ENCODE results near the gene ZNF783. TPM values are rescaled to one million over a fixed set of nuclear protein-coding genes. Genes with fewer than 3 reads are reported as not detected.

Gene ZNF783
- total and polyA plus RNA-seq, 9 of the 15 experiments (the other 6 are each of a cell fraction or from before 2014, with no cell fraction given) = 0.66 to 11.2 (median 5.4) TPM

DNA sequence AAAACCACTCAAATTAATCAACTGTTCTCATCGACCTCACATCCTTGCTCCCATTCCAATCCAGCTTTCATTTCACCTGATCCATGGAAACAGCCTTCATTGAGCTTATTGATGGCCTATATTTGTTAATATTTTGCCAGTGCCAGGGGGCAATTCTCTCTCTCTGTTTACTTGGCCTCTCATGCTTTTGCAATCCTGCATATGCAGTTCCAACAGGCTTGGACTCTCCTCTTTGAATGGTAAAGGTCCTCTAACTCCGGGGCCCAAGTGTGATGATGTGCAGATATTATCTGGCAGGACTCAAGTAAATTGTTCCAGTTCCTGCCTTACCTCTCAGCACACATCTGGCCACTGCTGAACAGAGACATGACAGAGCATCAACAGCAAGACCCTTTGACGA, 67.3 kb downstream of the ZNF783 start:
- no peak overlapping the region for H3K27ac ChIP-seq (ENCODE audit: extremely low read depth, low read depth, low read length)
- in situ Hi-C loops (cut with MboI) = no loop called here
- no peak for ATAC-seq
- POLR2A ChIA-PET = no interaction called here
- no peak for DNase-seq (ENCODE audit: extremely low read depth in 1 of 4, low spot score in 3 of 4)
- no peaks in the 10 kb centered on the region for H3K9me1 ChIP-seq (ENCODE audit: control insufficient read depth, insufficient read depth, low read length)
- no peak for TF ChIP-seq TAF7 (tag; IDR thresholded peaks at IDR 0.05)
- no peaks in the 10 kb centered on the region; a peak in 1 of 5 replicates for H3K27me3 ChIP-seq (ENCODE audit: control insufficient read depth in 2 of 2, insufficient read depth in 2 of 2, low read length in 2 of 2)
- CTCF ChIA-PET (ENCODE audit: low intra/inter-chr PET ratio) = no interaction called here
- H4K20me1 ChIP-seq (replicated peaks; ENCODE audit: control insufficient read depth, insufficient read depth, low read length) = no peaks in the 10 kb centered on the region
- no TSS peak for BruUV-seq (replicated peaks)
- H3K9me3 ChIP-seq (replicated peaks; ENCODE audit: control insufficient read depth, insufficient read depth, low read depth, low read length) = no peaks in the 10 kb centered on the region
- no peak overlapping the region for H3K4me2 ChIP-seq (ENCODE audit: insufficient read depth, low read length)
- WGBS (ENCODE audit: insufficient coverage, low coverage, missing lambda C conversion rate) = 0% methylated on average over 3 of the region's 3 CpGs
- H3K79me2 ChIP-seq (ENCODE audit: control insufficient read depth, insufficient read depth, low read length) = no peaks in the 10 kb centered on the region
- no peak overlapping the region for H3K4me3 ChIP-seq
- H3K4me1 ChIP-seq (replicated peaks in 1 of 2; ENCODE audit: control insufficient read depth in 2 of 2, insufficient read depth in 2 of 2, low read length in 2 of 2) = no peaks in the 10 kb centered on the region
- FAIRE-seq = no peak
- no peaks in the 10 kb centered on the region for H3K36me3 ChIP-seq (ENCODE audit: control insufficient read depth, insufficient read depth, low read length)
- H3K9ac ChIP-seq (ENCODE audit: insufficient read depth in 1 of 2, low read depth in 2 of 2, low read length in 2 of 2) = no peak overlapping the region
- intact Hi-C loops (cut with micrococcal nuclease) = no loop called here
- no peak overlapping the region for H2AFZ ChIP-seq (ENCODE audit: low read depth, low read length)

DNA sequence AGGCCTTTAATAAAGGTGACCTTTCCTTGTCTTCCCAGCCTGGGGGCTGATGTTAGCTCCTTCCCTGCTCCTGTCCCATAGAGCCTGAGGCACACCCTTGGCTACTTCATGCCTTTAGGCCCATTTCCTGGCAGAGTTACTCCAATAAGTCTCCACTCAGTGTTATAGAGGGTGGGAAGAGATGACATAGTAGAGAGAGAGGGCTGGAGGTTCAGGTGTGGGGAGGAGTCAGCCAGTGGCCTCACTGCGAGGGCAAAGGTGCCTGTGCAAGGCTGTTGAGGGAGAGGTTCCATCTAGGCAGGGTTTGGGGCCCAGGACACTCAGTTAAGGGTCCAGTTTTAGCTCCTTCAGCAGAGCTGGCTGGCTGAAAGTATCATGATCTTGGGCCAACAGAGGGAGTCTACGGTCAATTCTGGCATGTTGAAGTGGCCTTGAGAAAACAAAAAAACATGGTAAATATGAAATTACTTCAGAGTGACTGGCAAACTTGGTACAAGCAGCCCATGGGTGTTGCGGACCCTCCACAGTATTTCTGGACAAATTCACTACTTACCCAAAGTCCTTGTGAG, 67.9 kb downstream of the ZNF783 start:
- Histone ChIP-seq H3K4me3 (no peak overlapping the region), H3K79me2 (ENCODE audit: control insufficient read depth, insufficient read depth, low read length) (no peaks in the 10 kb centered on the region), H2AFZ (ENCODE audit: low read depth, low read length) (no peak overlapping the region), H3K4me2 (ENCODE audit: insufficient read depth, low read length) (no peak overlapping the region), H3K9me3 (replicated peaks; ENCODE audit: control insufficient read depth, insufficient read depth, low read depth, low read length) (no peaks in the 10 kb centered on the region), H4K20me1 (replicated peaks; ENCODE audit: control insufficient read depth, insufficient read depth, low read length) (no peaks in the 10 kb centered on the region), H3K4me1 (replicated peaks in 1 of 2; ENCODE audit: control insufficient read depth in 2 of 2, insufficient read depth in 2 of 2, low read length in 2 of 2) (no peaks in the 10 kb centered on the region), H3K27me3 (ENCODE audit: control insufficient read depth in 2 of 2, insufficient read depth in 2 of 2, low read length in 2 of 2) (no peaks in the 10 kb centered on the region; a peak in 1 of 5 replicates), H3K9ac (ENCODE audit: insufficient read depth in 1 of 2, low read depth in 2 of 2, low read length in 2 of 2) (no peak overlapping the region), H3K36me3 (ENCODE audit: control insufficient read depth, insufficient read depth, low read length) (no peaks in the 10 kb centered on the region), H3K9me1 (ENCODE audit: control insufficient read depth, insufficient read depth, low read length) (no peaks in the 10 kb centered on the region), H3K27ac (ENCODE audit: extremely low read depth, low read depth, low read length) (no peak overlapping the region)
- FAIRE-seq (no peak), DNase-seq (ENCODE audit: extremely low read depth in 1 of 4, low spot score in 3 of 4) (no peak), ATAC-seq (peak; percentile 45; the same call in 2 of the 3 replicates)
- BruUV-seq (replicated peaks) = no TSS peak
- 13% methylated on average over 3 of the region's 3 CpGs for WGBS (ENCODE audit: insufficient coverage, low coverage, missing lambda C conversion rate)
- intact Hi-C loops (cut with micrococcal nuclease) = no loop called here
- ChIA-PET POLR2A (interaction anchor here (0.9 kb wide), 1 partner anchor 22 kb away, joined by 3 read pairs; no protein-coding TSS in a partner anchor), CTCF (ENCODE audit: low intra/inter-chr PET ratio) (no interaction called here)
- in situ Hi-C loops (cut with MboI) = no loop called here
- TF ChIP-seq, protein P1, sequence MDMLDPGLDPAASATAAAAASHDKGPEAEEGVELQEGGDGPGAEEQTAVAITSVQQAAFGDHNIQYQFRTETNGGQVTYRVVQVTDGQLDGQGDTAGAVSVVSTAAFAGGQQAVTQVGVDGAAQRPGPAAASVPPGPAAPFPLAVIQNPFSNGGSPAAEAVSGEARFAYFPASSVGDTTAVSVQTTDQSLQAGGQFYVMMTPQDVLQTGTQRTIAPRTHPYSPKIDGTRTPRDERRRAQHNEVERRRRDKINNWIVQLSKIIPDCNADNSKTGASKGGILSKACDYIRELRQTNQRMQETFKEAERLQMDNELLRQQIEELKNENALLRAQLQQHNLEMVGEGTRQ (CRISPR knock-in tag; IDR thresholded peaks at IDR 0.05) = no peak
- TF ChIP-seq CREBBP (IDR thresholded peaks at IDR 0.05; ENCODE audit: low read depth, low read length) = no peak
- no peak for TF ChIP-seq ZNF431 (CRISPR knock-in tag; IDR thresholded peaks at IDR 0.05)
- TF ChIP-seq, protein P2, sequence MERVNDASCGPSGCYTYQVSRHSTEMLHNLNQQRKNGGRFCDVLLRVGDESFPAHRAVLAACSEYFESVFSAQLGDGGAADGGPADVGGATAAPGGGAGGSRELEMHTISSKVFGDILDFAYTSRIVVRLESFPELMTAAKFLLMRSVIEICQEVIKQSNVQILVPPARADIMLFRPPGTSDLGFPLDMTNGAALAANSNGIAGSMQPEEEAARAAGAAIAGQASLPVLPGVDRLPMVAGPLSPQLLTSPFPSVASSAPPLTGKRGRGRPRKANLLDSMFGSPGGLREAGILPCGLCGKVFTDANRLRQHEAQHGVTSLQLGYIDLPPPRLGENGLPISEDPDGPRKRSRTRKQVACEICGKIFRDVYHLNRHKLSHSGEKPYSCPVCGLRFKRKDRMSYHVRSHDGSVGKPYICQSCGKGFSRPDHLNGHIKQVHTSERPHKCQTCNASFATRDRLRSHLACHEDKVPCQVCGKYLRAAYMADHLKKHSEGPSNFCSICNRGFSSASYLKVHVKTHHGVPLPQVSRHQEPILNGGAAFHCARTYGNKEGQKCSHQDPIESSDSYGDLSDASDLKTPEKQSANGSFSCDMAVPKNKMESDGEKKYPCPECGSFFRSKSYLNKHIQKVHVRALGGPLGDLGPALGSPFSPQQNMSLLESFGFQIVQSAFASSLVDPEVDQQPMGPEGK (CRISPR knock-in tag; IDR thresholded peaks at IDR 0.05; ENCODE audit: borderline replicate concordance) = no peak
- TF ChIP-seq, protein P3, sequence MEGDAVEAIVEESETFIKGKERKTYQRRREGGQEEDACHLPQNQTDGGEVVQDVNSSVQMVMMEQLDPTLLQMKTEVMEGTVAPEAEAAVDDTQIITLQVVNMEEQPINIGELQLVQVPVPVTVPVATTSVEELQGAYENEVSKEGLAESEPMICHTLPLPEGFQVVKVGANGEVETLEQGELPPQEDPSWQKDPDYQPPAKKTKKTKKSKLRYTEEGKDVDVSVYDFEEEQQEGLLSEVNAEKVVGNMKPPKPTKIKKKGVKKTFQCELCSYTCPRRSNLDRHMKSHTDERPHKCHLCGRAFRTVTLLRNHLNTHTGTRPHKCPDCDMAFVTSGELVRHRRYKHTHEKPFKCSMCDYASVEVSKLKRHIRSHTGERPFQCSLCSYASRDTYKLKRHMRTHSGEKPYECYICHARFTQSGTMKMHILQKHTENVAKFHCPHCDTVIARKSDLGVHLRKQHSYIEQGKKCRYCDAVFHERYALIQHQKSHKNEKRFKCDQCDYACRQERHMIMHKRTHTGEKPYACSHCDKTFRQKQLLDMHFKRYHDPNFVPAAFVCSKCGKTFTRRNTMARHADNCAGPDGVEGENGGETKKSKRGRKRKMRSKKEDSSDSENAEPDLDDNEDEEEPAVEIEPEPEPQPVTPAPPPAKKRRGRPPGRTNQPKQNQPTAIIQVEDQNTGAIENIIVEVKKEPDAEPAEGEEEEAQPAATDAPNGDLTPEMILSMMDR (IDR thresholded peaks at IDR 0.05 in 2 of 3, conservative IDR thresholded peaks at IDR 0.05 in 1 of 3; ENCODE audit: insufficient read depth in 2 of 3, low read depth in 1 of 3, low read length in 3 of 3) = 0 out of 6 replicates have a peak, but pooled peaks of 1 of the 3 experiments have one; percentile 11
